ENCODE measurements around the gene MTRF1L.

- no peak for TF ChIP-seq CTCF (IDR thresholded peaks at IDR 0.05 in 8 of 11, conservative IDR thresholded peaks at IDR 0.05 in 3 of 11)
- no peak for TF ChIP-seq POLR2A (IDR thresholded peaks at IDR 0.05)
- TF ChIP-seq POLR2AphosphoS5 (IDR thresholded peaks at IDR 0.05): no peak
Observed at GRCh38 chr6:152973916-152974315, 28.6 kb downstream of the MTRF1L start.

Data from spleen (tissue), 7 donors.